Right atrium auricular region (tissue), 2 donors: ENCODE data around the gene BDP1. TPM values are rescaled to one million over a fixed set of nuclear protein-coding genes. Genes with fewer than 3 reads are reported as not detected.
"Not testable (repeated sequence)": the region's sequence is repeated elsewhere in the genome, so short reads cannot be mapped to it uniquely, and the experiment has no call there.

Source experiments
- DNase-seq: peaks from one replicate; pipeline ENCODE4 v3.0.0-alpha.2; 2019; ENCODE audit warnings: low spot score
- H3K27ac ChIP-seq, 2 donors: fragments of 200-600 bp; sonication (generic); 1 replicate in 1 of 2; 2 replicates in 1 of 2; pipeline ENCODE4 v1.5.1; 2016 to 2019
- H3K27me3 ChIP-seq, 2 donors: fragments of 200-600 bp; sonication (generic); one replicate each; pipeline versions ENCODE4 v1.5.1 to v1.6.0; 2017 to 2019
- H3K36me3 ChIP-seq: fragments of 200-600 bp; sonication (generic); one replicate; pipeline ENCODE4 v1.5.1; 2016
- H3K4me1 ChIP-seq, 2 donors: fragments of 200-600 bp; sonication (generic); one replicate each; pipeline versions ENCODE4 v1.5.1 to v1.6.0; 2017 to 2019
- H3K4me3 ChIP-seq, 2 donors: fragments of 200-600 bp; sonication (generic); 1 replicate in 1 of 2; 2 replicates in 1 of 2; pipeline ENCODE4 v1.5.1; 2017 to 2019; ENCODE audit warnings: mild to moderate bottlenecking in 1 of 2, moderate library complexity in 1 of 2
- H3K9me3 ChIP-seq, 2 donors: fragments of 200-600 bp; sonication (generic); one replicate each; pipeline ENCODE4 v1.5.1; 2019
- CTCF ChIP-seq, 2 donors: fragments of 200-600 bp; sonication (generic); IDR thresholded peaks; one replicate each; pipeline ENCODE4 v1.5.1; 2019; ENCODE audit warnings: antibody characterized with exemption in 2 of 2
- total RNA-seq, 2 donors: library from RNA; depleted of rRNA; stranded (reverse); fragments of >200 nt; gene quantifications; one replicate each; pipeline ENCODE4 v1.1.0, GENCODE V29; 2016

Gene BDP1
- total RNA-seq, 2 donors from 2014 or later = 11.8 to 20.1 TPM

- peaks cover 60% of the 10 kb centered on the region for H3K36me3 ChIP-seq
- DNase-seq = no peak
- no peak for TF ChIP-seq CTCF (IDR thresholded peaks at IDR 0.05)
- no peaks in the 10 kb centered on the region for H3K9me3 ChIP-seq
- H3K27ac ChIP-seq = no peak overlapping the region
- H3K4me3 ChIP-seq = no peak overlapping the region
- H3K27me3 ChIP-seq = no peaks in the 10 kb centered on the region
- peaks cover 0 to 4% of the 10 kb centered on the region in 2 donors for H3K4me1 ChIP-seq
Observed at GRCh38 chr5:71483355-71483754, 27.9 kb downstream of the BDP1 start.

DNA sequence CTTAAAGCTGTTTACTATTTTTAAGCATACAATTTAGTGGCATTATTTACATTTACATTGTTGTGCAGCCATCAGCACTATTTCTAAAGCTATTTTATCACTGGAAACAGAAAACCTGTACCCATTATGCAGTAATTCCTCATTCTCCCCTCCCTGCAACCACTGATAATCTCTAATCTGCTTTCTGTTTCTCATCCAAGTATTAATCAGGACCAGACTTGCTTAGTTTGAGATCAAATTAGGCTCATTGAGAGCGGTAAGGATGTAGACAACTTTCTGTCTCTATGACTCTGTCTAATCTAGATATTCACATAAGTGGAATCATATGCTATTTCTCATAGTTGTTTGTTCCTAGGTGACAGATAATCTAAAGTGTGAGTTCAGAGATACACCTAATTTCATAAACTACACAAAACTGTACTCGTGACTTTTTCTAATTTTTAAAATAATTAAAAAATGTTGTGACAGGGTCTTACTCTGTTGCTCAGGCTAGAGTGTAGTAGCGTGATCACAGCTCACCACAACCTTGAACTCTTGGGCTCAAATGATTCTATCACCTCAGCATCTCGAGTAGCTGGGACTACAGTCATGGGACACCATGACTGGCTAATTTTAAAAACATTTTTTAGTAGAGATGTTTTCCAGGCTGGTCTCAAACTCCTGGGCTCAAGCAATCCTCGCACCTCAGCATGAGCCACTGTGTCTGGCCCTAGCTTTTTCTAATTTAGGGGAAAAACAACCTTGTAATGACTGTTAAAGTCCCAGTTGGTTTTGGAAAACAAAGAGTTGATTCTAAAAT, 37.6 kb downstream of the BDP1 start:
- Histone ChIP-seq H3K4me1 (no peaks in the 10 kb centered on the region), H3K27ac (no peak overlapping the region), H3K9me3 (no peaks in the 10 kb centered on the region), H3K36me3 (peaks cover 77% of the 10 kb centered on the region), H3K27me3 (no peaks in the 10 kb centered on the region), H3K4me3 (no peak overlapping the region)
- TF ChIP-seq CTCF (IDR thresholded peaks at IDR 0.05) = no peak
- DNase-seq = no peak

DNA sequence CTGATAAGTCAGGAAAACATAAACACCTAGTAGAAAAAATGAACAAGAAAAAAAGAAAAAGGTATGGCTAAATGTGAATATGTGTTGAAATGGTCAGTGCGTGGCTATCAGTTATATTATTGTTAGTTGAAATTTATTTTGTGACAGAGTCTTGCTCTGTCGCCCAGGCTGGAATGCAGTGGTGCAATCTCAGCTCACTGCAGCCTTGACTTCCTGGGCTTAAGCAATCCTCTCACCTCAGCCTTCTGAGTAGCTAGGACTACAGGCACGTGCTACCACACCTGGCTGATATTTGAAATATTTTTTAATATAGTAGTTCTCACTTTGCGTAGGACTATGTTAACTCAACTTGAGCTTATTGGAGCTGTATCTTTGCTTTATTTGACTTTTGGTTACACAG, 38.8 kb downstream of the BDP1 start:
- peaks cover 78% of the 10 kb centered on the region for H3K36me3 ChIP-seq
- H3K4me1 ChIP-seq, H3K4me3 ChIP-seq, H3K9me3 ChIP-seq, H3K27ac ChIP-seq, DNase-seq, H3K27me3 ChIP-seq: not testable (repeated sequence)

DNA sequence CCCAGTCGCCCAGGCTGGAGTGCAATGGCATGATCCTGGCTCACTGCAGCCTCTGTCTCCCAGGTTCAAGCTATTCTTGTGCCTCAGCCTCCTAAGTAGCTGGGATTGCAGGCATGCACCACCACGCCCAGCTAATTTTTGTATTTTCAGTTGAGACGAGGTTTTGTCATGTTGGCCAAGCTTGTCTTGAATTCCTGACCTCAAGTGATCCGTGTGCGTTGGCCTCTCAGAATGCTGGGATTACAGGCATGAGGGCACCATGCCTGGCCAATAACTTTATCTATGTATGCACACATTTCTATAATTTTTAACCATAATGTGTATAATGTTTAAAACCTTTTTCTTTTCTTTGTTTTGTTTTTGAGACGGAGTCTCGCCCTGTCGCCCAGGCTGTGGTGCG, 43.3 kb downstream of the BDP1 start:
- H3K27ac ChIP-seq, H3K4me1 ChIP-seq, DNase-seq, H3K9me3 ChIP-seq, H3K27me3 ChIP-seq, H3K4me3 ChIP-seq: not testable (repeated sequence)
- H3K36me3 ChIP-seq = peaks cover 76% of the 10 kb centered on the region

- no peaks in the 10 kb centered on the region for H3K9me3 ChIP-seq
- H3K27ac ChIP-seq = no peak overlapping the region
- peaks cover 78% of the 10 kb centered on the region for H3K36me3 ChIP-seq
- H3K4me1 ChIP-seq = no peaks in the 10 kb centered on the region
- H3K4me3 ChIP-seq = no peak overlapping the region
- DNase-seq = no peak
- H3K27me3 ChIP-seq = no peaks in the 10 kb centered on the region
- no peak for TF ChIP-seq CTCF (IDR thresholded peaks at IDR 0.05)
Observed at GRCh38 chr5:71503536-71503935, 48.1 kb downstream of the BDP1 start.

DNA sequence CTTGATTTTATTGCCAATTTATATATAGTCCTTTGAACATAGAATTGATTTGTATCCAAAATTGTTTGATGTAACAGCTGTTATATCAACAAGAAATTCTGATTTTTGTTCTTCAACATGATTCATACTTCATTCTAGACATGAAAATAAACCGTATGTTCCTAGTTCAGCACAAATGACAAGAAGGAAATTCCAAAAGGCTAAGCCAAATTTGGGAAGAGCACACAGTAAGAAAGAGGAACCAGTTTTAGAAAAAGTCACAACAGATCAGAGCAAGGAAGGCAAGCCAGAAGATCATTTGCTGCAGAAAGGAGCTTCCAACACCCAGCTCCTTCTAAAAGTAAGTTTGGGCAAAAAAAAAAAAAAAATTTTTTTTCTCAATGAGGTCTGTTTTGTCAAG, 66.7 kb downstream of the BDP1 start:
- Histone ChIP-seq H3K4me1 (no peaks in the 10 kb centered on the region), H3K4me3 (no peak overlapping the region), H3K27ac (no peak overlapping the region), H3K36me3 (peaks cover 43% of the 10 kb centered on the region), H3K27me3 (no peaks in the 10 kb centered on the region), H3K9me3 (no peaks in the 10 kb centered on the region)
- DNase-seq = no peak
- TF ChIP-seq CTCF (IDR thresholded peaks at IDR 0.05) = no peak

- peaks cover 19% of the 10 kb centered on the region for H3K36me3 ChIP-seq
- DNase-seq, H3K9me3 ChIP-seq, H3K4me3 ChIP-seq, H3K4me1 ChIP-seq, H3K27me3 ChIP-seq, H3K27ac ChIP-seq: not testable (repeated sequence)
Observed at GRCh38 chr5:71525611-71526010, 70.2 kb downstream of the BDP1 start.
